ENCODE results near the gene PLA2G15.

- no peak for TF ChIP-seq SUZ12 (IDR thresholded peaks at IDR 0.05; ENCODE audit: extremely low read depth, insufficient read depth, insufficient read length)
- no peak for TF ChIP-seq YY1 (IDR thresholded peaks at IDR 0.05; ENCODE audit: insufficient read depth, insufficient read length)
- no peak for TF ChIP-seq ZNF274 (IDR thresholded peaks at IDR 0.05; ENCODE audit: low read depth, low read length)
Observed at GRCh38 chr16:68296291-68296690, 51.1 kb downstream of the PLA2G15 start.

Measured in NT2/D1 (cell line).